Psoas muscle (tissue), 8 donors: Measurements from ENCODE around the gene RAB33B. TPM values are rescaled to one million over a fixed set of nuclear protein-coding genes. Genes with fewer than 3 reads are reported as not detected.
"Not testable (repeated sequence)": the region's sequence is repeated elsewhere in the genome, so short reads cannot be mapped to it uniquely, and the experiment has no call there.

Experiments used
- ATAC-seq, 4 donors: fragments of 200-7000 bp; cut with Tn5 transposase; one replicate each; pipeline ENCODE4 v1.9.1; 2020; ENCODE audit warnings: moderate library complexity in 3 of 4, mild to moderate bottlenecking in 2 of 4
- DNase-seq, 2 donors: peaks; one replicate each; pipeline ENCODE4 v3.0.0-alpha.2; 2020
- H3K27ac ChIP-seq: fragments of 200-600 bp; one replicate; pipeline ENCODE4 v1.8.0; 2022
- H3K27me3 ChIP-seq, 3 donors: fragments of 200-600 bp in 1 of 3; one replicate each; pipeline versions ENCODE4 v1.6.1 to v1.8.0; 2013 to 2022; ENCODE audit warnings: low read length in 2 of 3, mild to moderate bottlenecking in 2 of 3, moderate library complexity in 1 of 3; ENCODE audit not compliant: insufficient read depth in 3 of 3
- H3K36me3 ChIP-seq, 2 donors: fragments of 200-600 bp in 1 of 2; one replicate each; pipeline versions ENCODE4 v1.6.1 to v1.8.0; 2013 to 2022; ENCODE audit warnings: low read depth in 1 of 2, mild to moderate bottlenecking in 1 of 2, moderate library complexity in 1 of 2; ENCODE audit not compliant: insufficient read depth in 1 of 2
- H3K4me1 ChIP-seq: fragments of 200-600 bp; one replicate; pipeline ENCODE4 v1.8.0; 2022
- H3K4me3 ChIP-seq: fragments of 200-600 bp; one replicate; pipeline ENCODE4 v1.8.0; 2022; ENCODE audit warnings: mild to moderate bottlenecking
- H3K9me3 ChIP-seq: fragments of 200-600 bp; one replicate; pipeline ENCODE4 v1.8.0; 2022
- CTCF ChIP-seq: fragments of 200-600 bp; IDR thresholded peaks from one replicate; pipeline ENCODE4 v1.8.0; 2022; ENCODE audit warnings: antibody characterized with exemption
- WGBS, 3 donors: extraction: QIAGEN DNeasy Blood & Tissue Kit; methylation state at CpG; one replicate each; pipeline versions ENCODE4 v1.1.6 to v1.1.7; 2013; 5-methylcytosine and 5-hydroxymethylcytosine counted together
- intact Hi-C, 2 donors: fragments of 100-400 bp; cut with DNase I; formaldehyde crosslinking; loops; one replicate each; pipeline versions ENCODE4 v1.11.0 to v1.14.2; 2022
- polyA plus RNA-seq, 3 donors: library from polyadenylated mRNA; stranded (reverse); fragments of 200-250 nt; gene quantifications; one replicate each; pipeline ENCODE4 v1.2.3, GENCODE V29; 2013
- total RNA-seq, 4 donors: library from RNA; stranded (reverse); fragmentation: NEBNext Ultra II Directional in 2 of 4; extraction: Animal tissue kit (Norgen Biotek cat#: 25700) in 2 of 4; gene quantifications; one replicate each; pipeline versions ENCODE4 v1.2.1 to v1.2.4, GENCODE V29; 2021 to 2023
- donor health status: healthy with polysubstance abuse.
- donor health status: DM: no; HTN: no; CAD: no; lungs with moderate emphysema.
- donor health status: Bipolar disorder and iron deficiency.
- donor health status: healthy.
- donor health status: DM: yes; HTN: yes; CAD: no.
- donor health status: DM: no; HTN: no; CAD: no.
- donor health status: DM: no; HTN: no; CAD: no.
- donor health status: DM: yes; HTN: yes; CAD: no.

Gene RAB33B
- total and polyA plus RNA-seq, 7 donors: 1.3 to 4.0 (median 3.4) TPM

- intact Hi-C loops: loop anchor here in 1 of 2 donors (5.0 kb wide), 1 partner anchor 49 kb away; no protein-coding TSS in a partner anchor
- no peaks in the 10 kb centered on the region for H3K9me3 ChIP-seq
- TF ChIP-seq CTCF: no peak
- H3K4me1 ChIP-seq: peaks cover 18% of the 10 kb centered on the region
- H3K27me3 ChIP-seq: no peaks in the 10 kb centered on the region
- DNase-seq: no peak
- 93 to 100% (median 100%) methylated on average over 1 of the region's 1 CpG for WGBS, 3 donors
- no peak for ATAC-seq
- no peaks in the 10 kb centered on the region for H3K36me3 ChIP-seq
- H3K4me3 ChIP-seq: no peak overlapping the region
- no peak overlapping the region for H3K27ac ChIP-seq
Measured at GRCh38 chr4:139458543-139458942, 4.6 kb downstream of the RAB33B start.

- intact Hi-C loops: loop anchor here in 1 of 2 donors (5.0 kb wide), 1 partner anchor 48 kb away; no protein-coding TSS in a partner anchor
- TF ChIP-seq CTCF: no peak
Measured at GRCh38 chr4:139458999-139459398, 5.1 kb downstream of the RAB33B start.

GRCh38 chr4:139460565-139460964 lies 6.6 kb downstream of the RAB33B start:
- Histone ChIP-seq H3K27ac (no peak overlapping the region), H3K9me3 (no peaks in the 10 kb centered on the region), H3K4me3 (no peak overlapping the region), H3K27me3 (no peaks in the 10 kb centered on the region), H3K36me3 (no peaks in the 10 kb centered on the region), H3K4me1 (peaks cover 11% of the 10 kb centered on the region)
- TF ChIP-seq CTCF: no peak
- 96 to 98% (median 97%) methylated on average over 3 of the region's 3 CpGs for WGBS, 3 donors
- no peak for ATAC-seq
- intact Hi-C loops: loop anchor here in 1 of 2 donors (10.0 kb wide), 1 partner anchor 56 kb away; no protein-coding TSS in a partner anchor
- no peak for DNase-seq

More at GRCh38 chr4:139458999-139459398, 5.1 kb downstream of the RAB33B start:
- Histone ChIP-seq H3K4me1 (peaks cover 18% of the 10 kb centered on the region), H3K4me3 (no peak overlapping the region), H3K9me3 (no peaks in the 10 kb centered on the region), H3K36me3 (no peaks in the 10 kb centered on the region), H3K27ac (no peak overlapping the region), H3K27me3 (no peaks in the 10 kb centered on the region)
- DNase-seq: no peak
- no peak for ATAC-seq
- WGBS, 3 donors: 78 to 87% (median 80%) methylated on average over 3 of the region's 3 CpGs

- H3K36me3 ChIP-seq: no peaks in the 10 kb centered on the region
- H3K27ac ChIP-seq: no peak overlapping the region
- peaks cover 11% of the 10 kb centered on the region for H3K4me1 ChIP-seq
- WGBS, 3 donors: 67 to 82% (median 67%) methylated on average over 5 of the region's 5 CpGs
- no peak for TF ChIP-seq CTCF
- H3K27me3 ChIP-seq: no peaks in the 10 kb centered on the region
- DNase-seq: no peak
- H3K4me3 ChIP-seq: no peak overlapping the region
- intact Hi-C loops: loop anchor here in 1 of 2 donors (10.0 kb wide), 1 partner anchor 56 kb away; no protein-coding TSS in a partner anchor
- ATAC-seq: no peak
- H3K9me3 ChIP-seq: no peaks in the 10 kb centered on the region
Measured at GRCh38 chr4:139461022-139461628, 7.2 kb downstream of the RAB33B start.

- H3K27me3 ChIP-seq, ATAC-seq, DNase-seq, H3K36me3 ChIP-seq, H3K27ac ChIP-seq, H3K4me1 ChIP-seq, H3K4me3 ChIP-seq: not testable (repeated sequence)
- peaks cover 12% of the 10 kb centered on the region for H3K9me3 ChIP-seq
- WGBS, 3 donors: 95 to 96% (median 96%) methylated on average over 5 of the region's 5 CpGs
- intact Hi-C loops: loop anchor here in 1 of 2 donors (10.0 kb wide), 1 partner anchor 60 kb away; no protein-coding TSS in a partner anchor
Measured at GRCh38 chr4:139464512-139464911, 10.6 kb downstream of the RAB33B start.
